Right hindlimb (tissue), 1 donor: ENCODE results near the gene DCLK3.

Source experiments
- DNase-seq: peaks from one replicate; pipeline ENCODE4 v3.0.0-alpha.2; 2018

The DCLK3 gene, protein sequence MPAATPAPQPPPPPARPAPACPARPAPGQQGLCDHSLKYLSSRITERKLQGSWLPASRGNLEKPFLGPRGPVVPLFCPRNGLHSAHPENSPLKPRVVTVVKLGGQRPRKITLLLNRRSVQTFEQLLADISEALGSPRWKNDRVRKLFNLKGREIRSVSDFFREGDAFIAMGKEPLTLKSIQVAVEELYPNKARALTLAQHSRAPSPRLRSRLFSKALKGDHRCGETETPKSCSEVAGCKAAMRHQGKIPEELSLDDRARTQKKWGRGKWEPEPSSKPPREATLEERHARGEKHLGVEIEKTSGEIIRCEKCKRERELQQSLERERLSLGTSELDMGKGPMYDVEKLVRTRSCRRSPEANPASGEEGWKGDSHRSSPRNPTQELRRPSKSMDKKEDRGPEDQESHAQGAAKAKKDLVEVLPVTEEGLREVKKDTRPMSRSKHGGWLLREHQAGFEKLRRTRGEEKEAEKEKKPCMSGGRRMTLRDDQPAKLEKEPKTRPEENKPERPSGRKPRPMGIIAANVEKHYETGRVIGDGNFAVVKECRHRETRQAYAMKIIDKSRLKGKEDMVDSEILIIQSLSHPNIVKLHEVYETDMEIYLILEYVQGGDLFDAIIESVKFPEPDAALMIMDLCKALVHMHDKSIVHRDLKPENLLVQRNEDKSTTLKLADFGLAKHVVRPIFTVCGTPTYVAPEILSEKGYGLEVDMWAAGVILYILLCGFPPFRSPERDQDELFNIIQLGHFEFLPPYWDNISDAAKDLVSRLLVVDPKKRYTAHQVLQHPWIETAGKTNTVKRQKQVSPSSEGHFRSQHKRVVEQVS

DNA sequence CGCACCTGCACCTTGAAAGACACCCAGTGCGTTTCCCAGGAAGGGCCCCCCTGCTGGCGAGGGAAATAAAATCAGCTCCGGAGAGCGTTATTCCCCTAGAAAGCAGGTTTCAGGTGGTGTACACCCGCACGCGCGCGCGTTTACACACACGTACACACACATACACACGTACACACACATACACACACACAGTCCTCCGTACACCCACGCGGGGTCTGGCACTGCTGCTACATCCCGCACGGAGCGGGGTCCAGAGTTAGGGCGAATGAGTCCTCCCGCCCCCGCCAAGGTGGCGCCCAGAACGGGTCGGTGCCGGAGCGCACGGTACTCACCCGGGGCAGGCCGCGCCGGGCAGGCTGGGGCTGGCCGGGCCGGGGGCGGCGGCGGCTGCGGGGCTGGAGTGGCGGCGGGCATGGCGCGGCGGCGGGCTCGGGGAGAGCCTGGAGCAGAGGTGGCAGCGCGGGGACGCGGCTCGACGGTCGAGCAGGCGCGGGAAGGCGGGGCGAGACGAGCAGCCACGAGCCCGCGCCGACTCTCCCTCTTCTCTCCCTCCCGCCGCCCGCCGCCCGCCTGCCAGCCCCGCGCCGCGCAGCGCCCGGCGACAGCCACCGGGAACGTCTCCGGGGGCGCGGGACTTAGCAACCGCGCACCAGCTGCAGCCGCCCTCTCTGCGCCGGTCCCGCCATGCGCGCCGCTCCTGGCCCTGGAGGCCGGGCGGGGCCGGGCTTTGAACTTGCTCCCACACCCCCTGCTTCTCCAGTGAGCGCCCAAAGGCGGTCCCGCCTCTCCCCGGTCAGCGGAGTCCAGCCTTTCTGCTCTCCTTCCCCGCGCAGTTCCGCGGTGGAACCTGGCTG lies at the start of gene DCLK3:
DCLK3 (minus strand) TSS at position 704 of the 854 bp plus-strand sequence; CDS start at position 414, 290 bp downstream.
- DNase-seq, result peak; percentile 53

GRCh38 chr3:36813305-36813704 lies 49.0 kb upstream of the DCLK3 start:
- no peak for DNase-seq

GRCh38 chr3:36812240-36812639 lies 47.9 kb upstream of the DCLK3 start:
- DNase-seq, result no peak

DNA sequence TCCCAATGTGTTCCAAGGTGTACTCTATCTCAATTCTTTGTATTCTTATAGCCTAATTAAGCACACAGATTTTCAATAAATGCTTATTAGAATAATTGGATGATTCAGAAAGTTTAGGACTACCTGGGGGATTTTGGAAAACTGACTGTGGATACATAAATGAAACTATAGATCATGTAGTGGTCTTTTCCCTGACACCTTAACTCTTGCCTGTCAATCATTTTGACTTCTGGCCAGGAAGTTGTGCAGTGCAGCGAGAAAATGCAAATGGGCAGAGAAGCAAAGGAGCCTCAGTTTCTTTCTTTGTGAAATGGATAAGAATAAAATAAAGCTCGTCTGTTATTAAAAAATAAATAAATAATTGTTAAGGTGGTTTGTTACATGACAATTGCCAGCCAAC lies 47.4 kb upstream of the DCLK3 start:
- no peak for DNase-seq

- DNase-seq, result no peak
Observed at GRCh38 chr3:36804295-36805055, 40.1 kb upstream of the DCLK3 start.

DNA sequence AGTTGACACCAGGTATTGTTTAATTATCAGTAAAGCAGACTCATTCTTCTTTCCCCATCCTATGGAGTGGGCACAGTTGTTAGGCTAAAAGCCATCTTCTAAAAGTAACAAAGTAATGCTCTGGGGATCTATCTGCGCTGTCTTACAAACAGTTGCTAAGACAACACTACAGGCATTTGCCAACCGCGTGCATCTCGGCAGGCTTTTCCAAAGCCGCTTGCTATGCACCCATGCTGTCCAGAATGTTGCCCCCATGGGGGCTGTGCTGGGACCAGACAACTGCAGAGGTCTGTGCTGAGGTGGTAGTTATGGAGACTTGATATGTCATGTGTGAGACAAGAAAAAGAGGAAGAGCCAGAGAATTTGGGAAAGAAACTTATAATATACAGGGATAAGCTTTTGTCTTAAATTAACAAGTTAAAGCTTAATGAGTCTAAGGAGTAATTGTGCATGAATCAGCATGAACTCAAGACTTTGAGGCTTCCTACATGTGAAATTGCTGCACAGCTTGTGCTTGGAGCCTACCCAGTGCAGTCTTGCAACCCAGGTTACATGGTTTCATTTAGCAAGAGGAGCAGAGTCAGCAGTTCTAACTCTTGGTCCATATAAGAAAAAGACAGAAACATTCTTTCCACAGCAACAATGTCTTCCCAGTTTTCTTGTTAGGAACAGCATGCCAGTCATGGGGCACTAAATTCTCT lies 38.9 kb upstream of the DCLK3 start:
- DNase-seq, result no peak

DNA sequence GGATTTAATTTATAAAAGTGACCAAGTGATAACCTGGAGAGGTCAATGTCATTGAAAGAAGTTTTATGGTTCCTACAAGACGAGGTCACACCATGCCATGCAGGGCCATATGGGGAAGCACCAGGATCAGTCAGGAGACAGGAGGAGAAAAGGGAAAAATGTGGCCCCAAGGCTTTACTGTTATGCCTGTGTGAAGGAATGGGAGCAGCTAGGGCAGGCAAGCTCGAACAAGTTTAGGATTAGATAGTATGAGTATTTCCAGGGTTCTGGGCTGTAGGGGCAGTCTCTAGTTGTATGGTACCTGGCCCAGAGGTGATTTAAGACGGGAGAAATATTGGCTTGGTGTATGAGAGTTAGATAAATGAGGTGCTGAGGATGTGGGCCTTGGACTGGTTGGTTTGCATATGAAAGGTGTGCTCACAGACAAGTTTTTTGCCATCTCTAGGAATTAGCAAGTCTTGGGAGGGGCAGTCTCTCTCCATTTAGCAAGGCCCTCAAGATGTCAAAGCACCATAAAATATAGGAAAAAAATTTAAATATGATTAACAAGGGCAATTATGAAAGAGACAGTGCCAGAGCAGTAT lies 36.3 kb upstream of the DCLK3 start:
- no peak for DNase-seq

DNA sequence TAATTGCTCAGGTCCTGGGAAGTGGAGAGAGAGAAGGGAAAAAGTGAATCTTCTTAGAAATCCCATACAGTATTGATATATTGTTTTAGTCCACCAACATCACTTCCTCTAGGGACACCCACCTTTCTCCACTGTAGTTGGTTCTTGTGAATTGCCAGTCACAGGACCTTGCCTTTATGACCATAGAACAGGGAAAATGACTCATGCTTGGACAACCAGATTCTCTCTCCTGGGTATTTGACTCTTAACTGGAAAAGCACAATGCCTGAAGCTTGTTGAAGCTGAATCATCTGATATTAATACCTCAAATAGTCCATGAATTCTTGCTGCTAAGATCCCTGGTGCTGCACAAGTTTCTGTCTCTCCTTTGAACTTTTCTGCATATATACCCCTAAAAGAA lies 32.5 kb upstream of the DCLK3 start:
- DNase-seq, result no peak

GRCh38 chr3:36796161-36796560 lies 31.8 kb upstream of the DCLK3 start:
- DNase-seq, result no peak

DNA sequence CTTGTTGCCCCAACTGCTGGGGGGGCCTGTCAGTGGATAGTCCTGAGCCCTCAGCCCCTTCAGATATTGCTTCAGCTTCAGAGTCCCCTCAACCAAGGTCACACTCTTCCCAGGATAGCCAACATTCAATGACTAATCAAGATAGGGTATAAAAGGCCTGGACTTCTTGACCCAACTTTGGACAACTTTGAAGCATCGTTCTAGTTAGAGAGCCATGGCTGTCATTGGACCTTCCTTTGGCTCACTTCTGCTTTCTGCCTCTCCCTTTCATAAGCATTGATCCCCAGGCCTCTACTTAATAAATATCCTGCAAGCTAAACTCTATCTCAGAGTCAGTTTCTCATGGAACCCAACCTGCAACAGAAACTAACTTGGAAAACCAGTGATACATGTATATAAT lies 31.3 kb upstream of the DCLK3 start:
- no peak for DNase-seq

DNA sequence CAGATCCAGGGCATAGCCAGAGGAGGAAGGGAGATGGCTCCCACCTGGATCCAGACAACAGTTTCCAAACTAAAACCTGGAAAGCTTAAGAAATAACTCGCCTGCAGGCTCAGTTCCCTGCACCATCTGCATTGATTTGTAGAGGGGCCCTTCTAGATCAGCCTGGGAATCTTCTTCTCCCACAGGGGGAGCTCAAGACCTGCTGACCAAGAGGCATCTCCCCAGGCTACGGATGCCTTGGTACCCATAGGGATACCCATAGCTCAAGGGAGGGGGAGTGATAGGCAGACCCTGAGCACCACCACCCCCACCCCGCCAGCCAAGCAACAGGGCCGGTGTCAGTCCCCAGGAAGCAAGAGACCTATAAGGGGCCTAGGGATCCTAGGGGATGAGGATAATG lies 28.0 kb upstream of the DCLK3 start:
- no peak for DNase-seq

GRCh38 chr3:36790765-36791164 lies 26.4 kb upstream of the DCLK3 start:
- no peak for DNase-seq

DNA sequence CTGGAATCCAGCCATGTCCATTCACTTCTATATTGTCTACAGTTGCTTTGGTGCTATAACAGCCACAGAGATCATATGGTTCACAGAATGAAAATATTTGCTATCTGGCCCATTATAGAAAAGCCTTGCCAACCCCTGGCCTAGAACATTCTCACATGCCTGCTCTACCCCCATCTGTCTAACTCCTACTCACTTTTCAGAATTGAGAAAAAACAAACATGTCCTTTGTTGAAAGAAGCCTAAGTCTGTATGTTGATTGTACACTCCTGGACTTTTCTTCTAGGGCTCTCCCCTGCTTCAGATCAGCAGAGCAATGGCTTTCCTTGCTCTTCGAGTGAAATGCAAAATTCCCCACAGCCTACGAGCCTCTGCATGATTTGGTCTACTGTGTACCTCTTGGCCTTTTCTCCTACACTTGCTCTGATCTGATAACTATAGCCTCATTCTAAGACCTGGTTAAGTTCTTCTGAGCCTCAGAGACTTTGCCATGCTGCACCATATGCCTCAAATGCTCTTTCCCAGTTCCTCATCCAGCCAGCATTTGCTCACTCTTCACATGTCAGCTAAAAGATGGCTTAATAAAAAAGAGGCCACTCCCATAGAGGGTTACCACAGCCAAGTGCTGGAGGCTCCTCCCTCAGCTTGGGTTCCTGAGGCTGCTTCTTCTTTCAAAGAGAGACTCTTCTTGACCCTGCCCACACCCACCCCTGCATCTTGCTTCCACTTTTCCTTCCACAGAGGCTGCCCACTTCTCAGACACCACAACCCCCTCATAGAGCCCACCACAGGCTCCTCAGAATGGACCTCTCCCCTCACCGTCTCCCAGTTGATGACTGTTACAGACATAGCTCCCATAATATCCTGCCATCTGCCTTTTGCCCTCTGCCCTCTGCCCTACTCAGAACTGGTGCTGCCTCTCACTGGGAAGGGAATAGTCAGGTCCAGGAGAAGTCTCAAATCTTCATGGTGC lies 22.9 kb upstream of the DCLK3 start:
- no peak for DNase-seq

GRCh38 chr3:36784138-36784635 lies 19.8 kb upstream of the DCLK3 start:
- DNase-seq, result no peak

DNA sequence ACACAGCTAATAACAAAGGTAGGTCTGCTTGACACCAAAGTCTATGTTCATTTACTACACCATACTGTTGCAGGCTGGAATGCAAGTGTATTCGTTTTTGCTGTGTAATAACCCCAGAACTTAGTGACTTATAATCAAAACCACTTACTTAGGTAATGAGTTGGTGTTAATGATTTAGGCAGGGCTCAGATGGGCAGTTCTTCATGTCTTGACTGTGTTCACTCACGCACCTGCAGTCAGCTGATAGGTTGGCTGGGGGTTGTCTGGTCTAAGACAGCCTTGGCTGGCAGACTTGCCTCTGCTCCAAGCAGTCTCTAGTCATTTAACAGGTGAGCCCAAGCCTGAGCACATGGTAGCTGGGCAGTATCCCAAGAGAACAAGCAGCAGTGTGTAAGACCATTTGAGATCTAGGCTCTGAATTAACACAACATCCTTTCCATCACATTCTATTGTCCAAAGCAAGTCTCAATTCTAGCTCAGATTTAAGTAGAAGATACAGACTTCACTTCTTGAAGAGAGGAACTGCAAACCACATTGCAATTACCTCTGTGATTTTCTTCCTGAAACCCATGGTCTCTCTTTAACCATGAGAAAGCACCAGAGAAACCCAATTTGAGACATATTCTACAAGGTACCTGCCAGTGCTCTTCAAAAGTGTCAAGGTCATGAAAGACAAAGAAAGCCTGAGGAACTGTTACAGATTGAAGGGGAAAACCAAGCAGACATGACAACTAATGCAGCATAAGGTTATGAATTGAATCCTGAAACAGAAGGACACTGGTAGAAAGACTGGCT lies 13.3 kb upstream of the DCLK3 start:
- DNase-seq, result no peak

DNA sequence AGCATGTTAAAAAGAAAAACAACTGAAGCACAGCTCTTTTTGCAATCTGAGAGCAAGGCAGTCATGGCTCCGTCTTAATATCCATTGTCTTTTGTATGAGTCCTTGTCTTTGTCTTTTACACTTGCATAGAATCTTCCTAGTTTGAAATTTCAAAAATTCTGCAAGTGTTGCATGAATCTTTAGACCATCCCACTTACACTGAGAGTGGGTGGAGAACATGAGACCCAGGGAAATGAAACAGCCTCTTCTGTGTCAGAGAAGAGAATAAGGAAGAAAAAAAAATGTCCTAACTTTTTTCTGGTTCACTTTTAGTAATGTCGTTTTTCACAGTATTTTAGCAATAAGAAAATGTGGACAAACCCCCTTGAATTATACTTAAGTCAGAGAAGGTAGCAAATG lies 12.1 kb upstream of the DCLK3 start:
- no peak for DNase-seq

- no peak for DNase-seq
Observed at GRCh38 chr3:36774052-36774451, 9.7 kb upstream of the DCLK3 start.

DNA sequence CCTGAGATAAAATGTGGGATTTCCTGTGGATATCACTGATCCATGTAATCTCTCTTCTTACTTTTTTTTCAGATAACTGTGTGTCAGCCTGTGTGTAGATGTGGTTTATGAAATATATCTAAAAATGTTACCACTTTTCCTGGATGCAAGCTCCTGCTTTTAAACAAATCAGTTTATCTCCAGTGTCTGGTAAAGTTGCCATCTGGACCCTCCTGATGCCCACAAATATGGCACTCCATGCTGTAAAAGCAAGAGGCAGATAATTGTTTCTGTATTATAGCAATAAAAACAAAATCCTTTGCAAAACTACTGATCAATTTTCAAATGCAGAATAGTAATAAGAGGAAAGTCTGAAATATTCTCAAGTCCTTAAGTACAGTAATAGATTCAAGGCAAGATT lies 7.6 kb upstream of the DCLK3 start:
- DNase-seq, result no peak

- no peak for DNase-seq
Observed at GRCh38 chr3:36769926-36770325, 5.6 kb upstream of the DCLK3 start.
